Stimulated activated naive CD8-positive, alpha-beta T cell treated with anti-CD3 and anti-CD28 coated beads, Interleukin-15, Interleukin-2, amounts not matched to agents 100 ng/mL and 50 ng/mL, for 24 hours (primary cell): ENCODE results near the gene BEST1.
"Not testable (repeated sequence)": the region's sequence is repeated elsewhere in the genome, so short reads cannot be mapped to it uniquely, and the experiment has no call there.

Experiments used
- H3K27ac Mint-ChIP-seq: one replicate; pipeline ENCODE4 v1.8.0; 2021; ENCODE audit warnings: mild to moderate bottlenecking, mixed read lengths
- H3K27me3 Mint-ChIP-seq: one replicate; pipeline ENCODE4 v1.8.0; 2021; ENCODE audit warnings: mixed read lengths
- H3K36me3 Mint-ChIP-seq: one replicate; pipeline ENCODE4 v1.8.0; 2021; ENCODE audit warnings: low read depth, mixed read lengths
- H3K4me1 Mint-ChIP-seq: one replicate; pipeline ENCODE4 v1.8.0; 2021; ENCODE audit warnings: low read depth, mixed read lengths
- H3K4me3 Mint-ChIP-seq: one replicate; pipeline ENCODE4 v1.8.0; 2021; ENCODE audit warnings: mild to moderate bottlenecking, mixed read lengths
- H3K9me3 Mint-ChIP-seq: one replicate; pipeline ENCODE4 v1.8.0; 2021; ENCODE audit warnings: mixed read lengths

The BEST1 gene

DNA sequence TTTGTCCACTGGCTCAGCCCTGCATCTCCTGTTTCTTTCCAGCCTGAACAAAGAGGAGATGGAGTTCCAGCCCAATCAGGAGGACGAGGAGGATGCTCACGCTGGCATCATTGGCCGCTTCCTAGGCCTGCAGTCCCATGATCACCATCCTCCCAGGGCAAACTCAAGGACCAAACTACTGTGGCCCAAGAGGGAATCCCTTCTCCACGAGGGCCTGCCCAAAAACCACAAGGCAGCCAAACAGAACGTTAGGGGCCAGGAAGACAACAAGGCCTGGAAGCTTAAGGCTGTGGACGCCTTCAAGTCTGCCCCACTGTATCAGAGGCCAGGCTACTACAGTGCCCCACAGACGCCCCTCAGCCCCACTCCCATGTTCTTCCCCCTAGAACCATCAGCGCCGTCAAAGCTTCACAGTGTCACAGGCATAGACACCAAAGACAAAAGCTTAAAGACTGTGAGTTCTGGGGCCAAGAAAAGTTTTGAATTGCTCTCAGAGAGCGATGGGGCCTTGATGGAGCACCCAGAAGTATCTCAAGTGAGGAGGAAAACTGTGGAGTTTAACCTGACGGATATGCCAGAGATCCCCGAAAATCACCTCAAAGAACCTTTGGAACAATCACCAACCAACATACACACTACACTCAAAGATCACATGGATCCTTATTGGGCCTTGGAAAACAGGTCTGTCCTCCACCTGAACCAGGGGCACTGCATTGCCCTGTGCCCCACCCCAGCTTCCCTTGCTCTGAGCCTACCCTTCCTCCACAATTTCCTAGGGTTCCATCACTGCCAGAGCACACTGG lies 12.3 kb downstream of the BEST1 start:
- H3K27me3 Mint-ChIP-seq, result no peaks in the 10 kb centered on the region
- H3K27ac Mint-ChIP-seq, result peak overlapping the region; percentile 52
- no peaks in the 10 kb centered on the region for H3K9me3 Mint-ChIP-seq
- H3K4me1 Mint-ChIP-seq, result peaks cover 37% of the 10 kb centered on the region
- no peak overlapping the region for H3K4me3 Mint-ChIP-seq
- H3K36me3 Mint-ChIP-seq, result peaks cover 32% of the 10 kb centered on the region

DNA sequence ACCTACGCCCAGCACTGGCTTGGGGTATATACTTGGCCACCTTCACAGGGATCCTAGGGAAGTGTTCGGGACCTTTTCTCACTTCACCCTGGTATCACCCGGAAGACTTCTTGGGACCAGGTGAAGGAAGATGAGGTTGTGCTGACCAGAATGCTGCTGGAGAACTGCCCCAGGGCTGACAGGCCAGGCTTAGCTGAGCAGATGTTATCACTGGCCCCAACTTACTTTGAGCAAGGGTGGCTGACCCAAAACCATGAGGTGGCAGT lies 12.8 kb downstream of the BEST1 start:
- Mint-ChIP-seq H3K36me3 (peaks cover 32% of the 10 kb centered on the region), H3K9me3 (no peaks in the 10 kb centered on the region), H3K27me3 (no peaks in the 10 kb centered on the region), H3K4me3 (no peak overlapping the region), H3K27ac (no peak overlapping the region), H3K4me1 (peaks cover 37% of the 10 kb centered on the region)

DNA sequence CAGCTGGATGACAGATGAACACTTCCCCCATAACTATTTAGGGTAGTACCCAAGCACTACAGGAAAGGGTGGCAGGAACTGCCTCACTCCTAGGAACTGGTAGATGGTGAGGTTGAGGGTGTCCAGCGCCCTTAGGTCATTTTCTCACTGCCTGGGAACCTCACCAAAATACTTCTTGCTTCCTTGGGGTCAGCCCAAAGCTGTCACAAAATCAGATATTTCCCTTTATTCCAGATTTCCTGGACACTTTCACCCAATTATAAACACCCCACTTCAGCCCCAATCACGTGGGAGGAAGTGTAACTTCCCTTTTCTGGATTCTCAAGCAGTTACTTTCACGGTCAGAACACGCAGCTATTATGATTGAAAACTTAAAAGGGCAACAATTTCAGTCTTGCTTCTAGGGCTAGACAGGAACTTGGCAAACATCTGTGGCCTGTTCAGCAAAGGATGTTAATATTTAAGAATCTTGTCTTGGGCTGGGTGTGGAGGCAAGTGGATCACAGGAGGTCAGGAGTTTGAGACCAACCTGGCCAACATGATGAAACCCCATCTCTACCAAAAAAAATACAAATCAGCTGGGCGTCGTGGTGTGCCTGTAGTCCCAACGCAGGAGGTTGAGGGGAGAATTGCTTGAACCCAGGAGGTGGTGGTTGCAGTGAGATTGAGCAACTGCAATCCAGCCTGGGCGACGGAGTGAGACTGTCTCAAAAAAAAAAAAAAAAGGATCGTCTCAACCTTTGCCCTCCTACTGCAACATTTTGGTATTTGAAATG lies 13.3 kb downstream of the BEST1 start:
- H3K27ac Mint-ChIP-seq, result peak overlapping the region; percentile 28
- H3K36me3 Mint-ChIP-seq, result peaks cover 32% of the 10 kb centered on the region
- H3K27me3 Mint-ChIP-seq, result no peaks in the 10 kb centered on the region
- peaks cover 40% of the 10 kb centered on the region for H3K4me1 Mint-ChIP-seq
- peak overlapping the region; percentile 3 for H3K4me3 Mint-ChIP-seq
- no peaks in the 10 kb centered on the region for H3K9me3 Mint-ChIP-seq

DNA sequence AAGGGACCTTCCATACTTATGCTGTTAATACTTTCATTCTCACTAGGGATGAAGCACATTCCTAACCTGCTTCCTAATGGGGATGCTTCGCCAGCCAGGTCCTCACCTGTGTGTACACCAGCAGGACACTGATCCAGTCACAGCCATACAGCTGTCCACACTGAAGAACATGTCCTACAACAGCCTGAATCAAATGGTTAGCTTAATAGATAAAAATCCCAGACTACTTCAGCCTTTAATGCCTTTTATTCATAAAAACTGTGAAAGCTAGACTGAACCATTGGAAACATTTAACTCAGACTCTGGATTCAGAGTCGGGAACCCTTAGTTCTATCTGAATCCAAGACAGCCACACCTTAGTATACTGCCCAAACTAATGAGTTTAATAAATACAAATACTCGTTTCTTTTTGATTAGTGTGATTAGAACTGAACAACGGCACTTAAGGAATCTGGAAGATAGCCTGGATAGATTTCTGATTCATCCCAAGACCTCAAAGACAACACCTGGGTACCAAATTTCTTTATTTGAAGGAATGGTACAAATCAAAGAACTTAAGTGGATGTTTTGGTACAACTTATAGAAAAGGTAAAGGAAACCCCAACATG lies 14.0 kb downstream of the BEST1 start:
- Mint-ChIP-seq H3K4me3 (peak overlapping the region; percentile 3), H3K36me3 (peaks cover 32% of the 10 kb centered on the region), H3K27ac (peak overlapping the region; percentile 7), H3K4me1 (peaks cover 45% of the 10 kb centered on the region), H3K27me3 (no peaks in the 10 kb centered on the region), H3K9me3 (no peaks in the 10 kb centered on the region)

DNA sequence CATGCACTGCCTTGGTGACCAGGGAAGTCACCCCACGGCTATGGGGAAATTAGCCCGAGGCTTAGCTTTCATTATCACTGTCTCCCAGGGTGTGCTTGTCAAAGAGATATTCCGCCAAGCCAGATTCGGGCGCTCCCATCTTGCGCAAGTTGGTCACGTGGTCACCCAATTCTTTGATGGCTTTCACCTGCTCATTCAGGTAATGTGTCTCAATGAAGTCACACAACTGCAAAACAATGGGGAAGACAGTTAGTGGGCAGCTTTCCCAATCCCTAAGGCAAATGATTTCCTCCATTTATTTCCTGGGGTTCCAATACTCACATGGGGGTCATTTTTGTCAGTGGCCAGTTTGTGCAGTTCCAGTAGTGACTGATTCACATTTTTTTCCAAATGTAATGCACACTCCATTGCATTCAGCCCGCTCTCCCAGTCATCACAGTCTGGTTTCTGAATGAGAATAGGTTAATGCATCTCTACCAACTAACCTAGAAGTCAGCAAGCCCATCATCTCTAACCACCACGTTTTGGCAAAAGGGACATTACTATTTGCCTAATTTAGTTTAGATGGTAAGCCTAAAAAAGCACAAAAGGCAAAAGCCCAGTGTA lies 14.6 kb downstream of the BEST1 start:
- H3K9me3 Mint-ChIP-seq, H3K27me3 Mint-ChIP-seq: not testable (repeated sequence)
- H3K27ac Mint-ChIP-seq, result peak overlapping the region; percentile 24
- H3K4me1 Mint-ChIP-seq, result peaks cover 50% of the 10 kb centered on the region
- H3K4me3 Mint-ChIP-seq, result peak overlapping the region; percentile 91
- peaks cover 32% of the 10 kb centered on the region for H3K36me3 Mint-ChIP-seq

DNA sequence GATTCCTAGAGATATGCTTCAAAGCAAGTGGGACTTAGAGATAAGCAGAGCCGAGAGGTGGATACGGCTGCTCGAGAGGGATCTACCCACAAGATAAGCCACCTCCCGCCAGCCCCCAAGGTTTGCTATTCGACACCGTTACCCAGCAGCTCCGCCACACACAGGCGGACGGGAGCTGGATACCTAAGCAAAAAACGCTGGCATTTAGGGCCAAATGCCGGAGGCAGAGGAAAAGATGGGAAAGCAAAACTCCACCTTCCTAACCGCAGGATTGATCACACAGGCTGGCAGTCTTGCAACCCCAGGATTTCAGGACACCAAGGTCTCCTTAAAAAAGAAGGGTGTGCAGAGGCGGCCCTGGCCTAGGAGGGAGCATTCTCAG lies 16.6 kb downstream of the BEST1 start:
- Mint-ChIP-seq H3K4me1 (peaks cover 66% of the 10 kb centered on the region), H3K9me3 (no peaks in the 10 kb centered on the region), H3K36me3 (peaks cover 32% of the 10 kb centered on the region), H3K27ac (peak overlapping the region; percentile 86), H3K27me3 (no peaks in the 10 kb centered on the region), H3K4me3 (peak overlapping the region; percentile 91)

DNA sequence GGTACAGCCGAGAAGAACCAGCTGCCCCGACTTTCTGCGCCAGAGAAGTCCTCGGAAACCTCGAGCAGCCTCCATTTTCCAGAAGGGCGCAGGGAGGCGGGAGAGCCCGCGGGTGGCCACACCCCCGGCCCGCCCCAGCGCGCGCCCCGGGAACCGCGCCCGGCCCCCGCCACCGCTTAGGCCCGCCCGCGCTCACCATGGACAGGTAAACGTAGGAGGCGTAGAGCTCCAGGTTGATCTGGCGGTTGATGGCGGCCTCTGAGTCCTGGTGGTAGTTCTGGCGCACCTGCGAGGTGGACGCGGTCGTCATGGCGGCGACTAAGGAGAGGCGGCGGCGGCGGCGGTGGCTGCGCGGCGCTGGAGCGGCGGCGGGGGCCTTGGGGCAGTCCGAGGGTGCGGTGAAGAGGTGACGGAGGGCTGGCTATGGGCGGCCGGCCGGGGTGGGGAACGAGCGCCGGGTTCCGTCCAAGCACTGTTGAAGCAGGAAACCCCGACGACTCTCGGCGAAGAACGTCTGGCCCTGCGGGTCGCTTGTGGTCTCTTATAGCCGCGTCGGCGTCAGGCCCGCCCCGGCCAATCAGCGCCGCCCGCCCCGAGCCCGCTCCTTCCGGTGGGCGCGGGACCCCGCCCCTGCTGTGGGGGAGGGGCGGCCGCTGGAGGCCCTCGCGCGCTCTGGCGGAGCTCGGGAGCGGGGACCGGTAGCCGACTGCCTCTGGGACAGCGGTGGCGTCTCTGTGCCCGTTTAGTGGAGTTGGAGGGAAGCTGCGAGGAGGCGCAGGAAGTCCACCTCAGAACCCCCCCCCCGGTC lies 17.2 kb downstream of the BEST1 start, which contains the start of gene FTH1:
Gene FTH1 (minus strand): TSS at position 519 of the 808 bp plus-strand sequence. CDS start 209 bp downstream, at position 310.
- Mint-ChIP-seq H3K9me3 (no peaks in the 10 kb centered on the region), H3K4me3 (peak within 1 kb of the TSS; percentile 91), H3K4me1 (peaks cover 68% of the 10 kb centered on the region), H3K27ac (peak within 1 kb of the TSS; percentile 86), H3K36me3 (peaks cover 32% of the 10 kb centered on the region), H3K27me3 (no peaks in the 10 kb centered on the region)

DNA sequence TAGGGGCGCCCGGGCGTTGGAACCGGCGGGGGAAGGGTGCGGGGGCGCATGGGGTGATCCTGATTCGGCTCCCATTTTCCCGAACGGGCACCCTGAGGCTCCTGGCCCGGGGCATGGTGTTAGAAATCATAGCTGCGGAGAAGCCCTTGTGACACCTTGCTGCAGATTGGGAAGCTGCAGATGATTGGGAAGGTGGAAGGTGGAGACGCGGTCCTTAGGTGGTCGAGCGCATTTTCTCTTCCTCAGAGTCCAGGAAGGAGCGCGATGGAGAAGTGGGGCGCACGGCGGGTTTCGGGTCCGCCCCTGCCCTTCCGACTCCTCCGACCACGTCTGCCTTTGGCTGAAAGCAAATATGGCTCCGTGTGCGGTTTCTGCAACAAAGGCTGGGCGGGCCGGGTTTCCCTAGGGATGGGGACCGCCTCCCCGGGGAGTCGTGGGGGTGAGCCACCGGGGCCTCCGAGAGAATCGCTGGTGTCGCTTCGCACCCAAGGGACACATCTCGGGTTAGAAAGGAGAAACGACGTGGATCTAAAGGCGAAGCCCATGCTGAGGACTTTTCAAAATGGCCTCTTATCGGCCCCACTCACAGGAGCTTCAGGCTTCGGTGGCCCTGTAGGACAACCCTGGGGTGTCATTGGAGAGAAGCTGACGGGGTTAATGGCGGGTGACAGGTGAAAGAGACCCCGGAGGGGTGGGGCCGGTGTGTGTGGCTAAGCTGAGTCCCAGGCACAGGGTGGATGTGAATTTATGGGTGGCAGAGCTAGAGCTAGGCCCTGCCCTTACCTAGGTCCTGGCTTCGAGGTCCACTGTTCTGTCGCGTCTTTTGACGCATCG lies 18.0 kb downstream of the BEST1 start:
- peaks cover 32% of the 10 kb centered on the region for H3K36me3 Mint-ChIP-seq

DNA sequence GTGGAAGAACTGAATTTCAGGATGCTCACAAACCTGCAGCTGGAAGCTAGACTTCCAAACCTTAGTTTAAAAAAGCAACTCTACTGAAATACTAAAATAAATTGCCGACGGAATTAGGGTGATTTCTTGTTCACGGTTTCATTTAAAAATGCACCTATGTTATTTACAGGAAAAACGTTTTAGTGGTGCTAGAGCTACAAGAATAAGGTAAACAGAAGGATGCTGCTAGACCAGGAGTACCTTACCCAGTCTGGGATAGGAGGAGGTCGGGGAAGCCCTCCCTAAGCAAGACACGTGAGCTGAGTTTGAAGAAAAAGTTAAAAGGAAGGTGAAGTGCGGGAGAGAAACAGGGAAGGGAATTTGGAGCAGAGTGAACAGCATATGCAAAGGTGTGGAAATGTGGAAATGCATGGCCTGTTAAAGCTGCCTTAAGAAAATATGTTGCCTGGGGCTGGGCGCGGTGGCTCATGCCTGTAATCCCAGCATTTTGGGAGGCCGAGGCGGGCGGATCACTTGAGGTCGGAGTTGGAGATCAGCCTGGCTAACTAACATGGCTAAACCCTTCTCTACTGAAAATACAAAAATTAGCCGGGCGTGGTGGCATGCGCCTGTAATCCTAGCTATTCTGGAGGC lies 18.7 kb downstream of the BEST1 start:
- H3K4me1 Mint-ChIP-seq, result peaks cover 75% of the 10 kb centered on the region
- H3K27ac Mint-ChIP-seq, result peak overlapping the region; percentile 86
- no peaks in the 10 kb centered on the region for H3K27me3 Mint-ChIP-seq
- H3K4me3 Mint-ChIP-seq, result peak overlapping the region; percentile 87
- H3K36me3 Mint-ChIP-seq, result peaks cover 25% of the 10 kb centered on the region
- H3K9me3 Mint-ChIP-seq, result no peaks in the 10 kb centered on the region

More for the DNA sequence above, 18.0 kb downstream of the BEST1 start:
- H3K27me3 Mint-ChIP-seq, result no peaks in the 10 kb centered on the region
- peak overlapping the region; percentile 87 for H3K4me3 Mint-ChIP-seq
- peak overlapping the region; percentile 86 for H3K27ac Mint-ChIP-seq
- H3K4me1 Mint-ChIP-seq, result peaks cover 77% of the 10 kb centered on the region
- no peaks in the 10 kb centered on the region for H3K9me3 Mint-ChIP-seq

DNA sequence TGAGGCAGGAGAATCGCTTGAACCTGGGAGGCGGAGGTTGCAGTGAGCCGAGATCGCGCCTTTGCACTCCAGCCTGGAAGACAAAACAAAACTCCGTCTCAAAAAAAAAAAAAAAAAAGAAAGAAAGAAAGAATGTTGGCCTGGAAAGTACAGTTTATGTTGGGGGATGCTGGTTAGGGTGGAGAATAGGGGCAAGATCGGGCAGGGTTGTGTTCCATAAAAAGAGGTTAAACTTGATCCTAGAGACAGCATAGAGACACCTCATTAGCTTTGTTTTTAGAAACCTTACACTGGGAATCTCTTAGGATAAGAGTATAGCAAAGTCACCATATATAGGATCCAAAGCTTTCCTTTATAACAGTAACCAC lies 19.2 kb downstream of the BEST1 start:
- Mint-ChIP-seq H3K36me3 (peaks cover 20% of the 10 kb centered on the region), H3K27me3 (no peaks in the 10 kb centered on the region), H3K4me3 (peak overlapping the region; percentile 31), H3K9me3 (no peaks in the 10 kb centered on the region), H3K4me1 (peaks cover 70% of the 10 kb centered on the region), H3K27ac (no peak overlapping the region)

DNA sequence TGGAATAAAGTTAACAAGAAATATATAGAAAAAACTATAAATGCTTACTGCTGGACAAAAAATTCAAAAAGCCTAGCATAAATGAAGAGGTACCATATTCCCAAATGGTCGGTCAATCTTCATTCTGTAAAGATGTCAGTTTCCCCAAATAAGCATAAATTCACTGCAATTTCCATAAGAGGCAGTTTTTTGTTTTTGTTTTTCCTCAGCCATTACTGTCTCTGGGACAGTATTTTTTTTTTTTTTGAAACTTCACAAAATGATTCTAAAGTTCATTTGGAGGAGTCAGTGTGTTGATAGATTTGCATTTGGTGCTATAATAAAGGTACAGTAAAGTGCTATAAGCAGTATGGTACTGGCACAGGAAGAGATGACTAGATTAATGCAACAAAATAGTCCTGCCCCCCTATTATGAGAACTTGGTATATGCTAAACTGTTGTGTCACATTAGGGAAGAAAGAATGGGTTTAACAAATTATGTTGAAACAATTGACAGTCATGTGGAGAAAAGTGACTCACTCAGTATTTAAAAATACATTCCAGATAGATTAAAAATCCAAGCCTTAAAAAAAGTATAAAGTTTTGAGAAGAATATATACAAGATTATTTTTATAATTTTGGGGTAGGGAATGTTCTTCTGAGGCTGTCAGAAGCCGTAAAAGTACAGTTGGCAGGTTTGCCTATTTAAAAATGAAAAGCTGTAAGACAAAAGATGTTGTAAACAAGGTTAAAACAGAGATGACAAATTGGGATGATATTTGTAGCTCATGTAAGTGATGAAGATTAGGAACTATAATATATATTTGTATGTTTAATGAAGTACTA lies 19.9 kb downstream of the BEST1 start:
- Mint-ChIP-seq H3K4me1 (peaks cover 63% of the 10 kb centered on the region), H3K27ac (peak overlapping the region; percentile 74), H3K36me3 (peaks cover 13% of the 10 kb centered on the region), H3K9me3 (no peaks in the 10 kb centered on the region), H3K27me3 (no peaks in the 10 kb centered on the region), H3K4me3 (peak overlapping the region; percentile 14)

DNA sequence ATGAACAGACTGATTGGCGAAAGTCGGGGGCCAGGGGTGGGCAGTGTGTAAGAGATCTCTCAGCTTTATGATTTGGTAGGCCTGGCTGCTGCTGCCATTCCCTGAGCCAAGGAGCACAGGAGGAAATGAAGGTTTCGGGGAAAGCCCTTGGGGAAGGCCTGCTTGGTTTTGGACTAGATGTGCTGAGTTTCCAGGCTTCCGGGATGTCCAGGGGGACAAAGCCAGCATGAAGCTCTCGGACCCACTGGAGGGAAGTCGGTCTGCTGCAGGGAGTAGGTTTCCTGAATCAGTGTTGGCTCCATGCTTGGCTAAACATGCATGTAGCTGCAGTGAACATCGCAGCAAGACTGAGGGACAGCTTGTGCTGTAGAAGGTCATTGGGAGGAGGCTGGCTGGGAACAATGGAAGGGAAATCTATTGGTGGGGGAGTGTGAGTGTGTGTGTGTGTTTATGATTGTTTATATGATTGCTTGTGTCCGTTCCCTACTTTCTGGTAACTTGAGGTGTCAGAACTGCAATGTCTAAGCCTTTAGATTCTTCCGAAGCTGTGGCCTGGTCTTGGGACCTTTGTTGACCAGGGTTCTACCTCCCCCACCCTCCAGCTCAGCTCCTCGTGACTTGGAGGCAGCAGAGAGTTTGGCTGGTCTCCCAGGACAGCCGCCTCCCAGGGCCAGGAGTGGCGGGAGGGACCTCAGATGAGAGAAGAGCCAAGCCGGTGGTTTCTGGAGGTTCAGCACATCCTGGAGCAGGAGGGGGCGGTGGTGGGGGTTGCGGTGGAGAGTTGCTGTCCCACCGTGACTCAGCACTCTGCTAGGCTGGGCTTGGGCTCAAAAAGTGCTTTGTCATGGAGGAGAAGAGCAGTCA lies 21.3 kb downstream of the BEST1 start:
- peak overlapping the region; percentile 12 for H3K4me3 Mint-ChIP-seq
- peaks cover under 1% of the 10 kb centered on the region for H3K36me3 Mint-ChIP-seq
- peaks cover 55% of the 10 kb centered on the region for H3K4me1 Mint-ChIP-seq
- peak overlapping the region; percentile 79 for H3K27ac Mint-ChIP-seq
- no peaks in the 10 kb centered on the region for H3K9me3 Mint-ChIP-seq
- no peaks in the 10 kb centered on the region for H3K27me3 Mint-ChIP-seq
